Stimulated activated CD4-positive, alpha-beta T cell treated with anti-CD3 and anti-CD28 coated beads, TNF-alpha, amount 100 ng/mL, for 48 hours (primary cell): Measurements from ENCODE around the gene GGA2.
"Not testable (repeated sequence)": the region's sequence is repeated elsewhere in the genome, so short reads cannot be mapped to it uniquely, and the experiment has no call there.

Source experiments
- DNase-seq, 3 donors: peaks; one replicate each; pipeline ENCODE4 v3.0.0-alpha.2; 2020; ENCODE audit warnings: low read depth in 3 of 3

The GGA2 gene, protein sequence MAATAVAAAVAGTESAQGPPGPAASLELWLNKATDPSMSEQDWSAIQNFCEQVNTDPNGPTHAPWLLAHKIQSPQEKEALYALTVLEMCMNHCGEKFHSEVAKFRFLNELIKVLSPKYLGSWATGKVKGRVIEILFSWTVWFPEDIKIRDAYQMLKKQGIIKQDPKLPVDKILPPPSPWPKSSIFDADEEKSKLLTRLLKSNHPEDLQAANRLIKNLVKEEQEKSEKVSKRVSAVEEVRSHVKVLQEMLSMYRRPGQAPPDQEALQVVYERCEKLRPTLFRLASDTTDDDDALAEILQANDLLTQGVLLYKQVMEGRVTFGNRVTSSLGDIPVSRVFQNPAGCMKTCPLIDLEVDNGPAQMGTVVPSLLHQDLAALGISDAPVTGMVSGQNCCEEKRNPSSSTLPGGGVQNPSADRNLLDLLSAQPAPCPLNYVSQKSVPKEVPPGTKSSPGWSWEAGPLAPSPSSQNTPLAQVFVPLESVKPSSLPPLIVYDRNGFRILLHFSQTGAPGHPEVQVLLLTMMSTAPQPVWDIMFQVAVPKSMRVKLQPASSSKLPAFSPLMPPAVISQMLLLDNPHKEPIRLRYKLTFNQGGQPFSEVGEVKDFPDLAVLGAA

DNA sequence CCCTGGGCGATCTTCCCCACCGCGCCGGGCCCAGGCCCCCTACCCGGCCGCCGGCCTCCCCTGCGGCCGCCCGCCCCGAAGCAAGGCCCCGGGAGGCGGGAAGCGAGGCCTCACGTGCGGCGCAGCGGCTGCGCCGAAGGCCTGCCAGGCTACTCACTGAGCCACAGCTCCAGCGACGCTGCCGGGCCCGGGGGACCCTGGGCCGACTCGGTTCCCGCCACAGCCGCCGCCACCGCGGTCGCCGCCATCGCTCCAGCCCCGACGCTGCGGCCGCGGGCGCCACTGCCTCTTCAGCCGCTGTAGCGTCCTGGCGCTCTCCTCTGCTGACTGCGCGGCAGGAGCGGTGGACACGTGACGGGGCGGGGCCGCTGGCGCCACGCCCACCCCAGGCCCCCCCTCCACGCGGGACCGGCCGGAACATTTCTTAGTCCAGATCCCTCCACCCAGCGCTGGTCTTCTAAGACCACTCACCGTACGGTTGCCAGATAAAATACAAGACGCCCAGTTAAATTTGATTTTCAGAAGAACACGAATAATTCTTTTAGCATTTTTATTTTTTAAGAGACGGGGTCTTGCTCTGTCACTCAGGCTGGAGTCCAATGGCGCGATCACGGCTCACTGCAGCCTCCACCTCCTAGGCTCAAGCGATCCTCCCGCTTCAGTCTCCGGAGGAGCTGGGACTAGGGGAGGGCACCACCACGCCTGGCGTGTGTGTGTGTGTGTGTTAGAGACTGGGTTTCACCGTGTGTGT, at the start of gene GGA2:
Gene GGA2, minus strand, starts transcription at position 331 of the 751 bp plus-strand sequence. Its CDS starts 83 bp downstream, at position 248.
- peak; percentile 65 to 78 (median 69) for DNase-seq

DNA sequence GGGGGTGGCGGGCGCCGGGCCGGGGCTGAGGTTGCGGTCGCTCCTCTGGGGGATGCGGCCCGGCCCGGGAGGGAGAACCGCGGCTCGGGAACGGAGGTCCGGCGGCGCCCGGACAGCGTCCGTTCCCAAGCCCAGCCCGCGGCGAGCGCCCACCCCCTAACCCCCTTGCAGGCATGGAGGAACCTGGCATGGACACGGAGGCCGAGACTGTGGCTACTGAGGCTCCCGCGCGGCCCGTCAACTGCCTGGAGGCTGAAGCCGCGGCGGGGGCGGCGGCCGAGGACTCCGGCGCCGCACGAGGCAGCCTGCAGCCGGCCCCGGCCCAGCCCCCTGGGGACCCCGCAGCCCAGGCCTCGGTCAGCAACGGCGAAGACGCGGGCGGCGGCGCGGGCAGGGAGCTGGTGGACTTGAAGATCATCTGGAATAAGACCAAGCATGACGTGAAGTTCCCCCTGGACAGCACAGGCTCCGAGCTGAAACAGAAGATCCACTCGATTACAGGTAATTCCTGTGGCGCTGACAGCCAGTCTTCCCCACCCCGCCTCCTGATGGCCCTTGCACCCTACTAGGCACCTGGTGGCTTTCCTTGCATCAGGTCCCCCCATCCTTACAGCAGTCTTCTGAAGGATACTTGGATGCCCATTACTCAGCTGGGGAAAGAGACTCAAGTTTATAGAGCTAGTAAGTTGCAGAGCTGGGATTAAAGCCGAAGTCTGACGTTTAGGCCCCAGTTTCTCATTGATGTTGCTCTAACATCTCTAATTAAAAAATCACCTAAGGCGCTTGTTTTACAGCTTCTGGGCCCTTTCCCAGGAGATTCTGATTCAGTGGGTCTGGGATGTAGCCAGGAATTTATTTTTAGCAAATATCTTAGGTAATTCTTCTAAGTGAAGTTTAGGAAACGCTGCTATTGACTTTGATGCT, 47.7 kb upstream of the GGA2 start:
- DNase-seq: peak in 1 of 3 donors; percentile 4

DNA sequence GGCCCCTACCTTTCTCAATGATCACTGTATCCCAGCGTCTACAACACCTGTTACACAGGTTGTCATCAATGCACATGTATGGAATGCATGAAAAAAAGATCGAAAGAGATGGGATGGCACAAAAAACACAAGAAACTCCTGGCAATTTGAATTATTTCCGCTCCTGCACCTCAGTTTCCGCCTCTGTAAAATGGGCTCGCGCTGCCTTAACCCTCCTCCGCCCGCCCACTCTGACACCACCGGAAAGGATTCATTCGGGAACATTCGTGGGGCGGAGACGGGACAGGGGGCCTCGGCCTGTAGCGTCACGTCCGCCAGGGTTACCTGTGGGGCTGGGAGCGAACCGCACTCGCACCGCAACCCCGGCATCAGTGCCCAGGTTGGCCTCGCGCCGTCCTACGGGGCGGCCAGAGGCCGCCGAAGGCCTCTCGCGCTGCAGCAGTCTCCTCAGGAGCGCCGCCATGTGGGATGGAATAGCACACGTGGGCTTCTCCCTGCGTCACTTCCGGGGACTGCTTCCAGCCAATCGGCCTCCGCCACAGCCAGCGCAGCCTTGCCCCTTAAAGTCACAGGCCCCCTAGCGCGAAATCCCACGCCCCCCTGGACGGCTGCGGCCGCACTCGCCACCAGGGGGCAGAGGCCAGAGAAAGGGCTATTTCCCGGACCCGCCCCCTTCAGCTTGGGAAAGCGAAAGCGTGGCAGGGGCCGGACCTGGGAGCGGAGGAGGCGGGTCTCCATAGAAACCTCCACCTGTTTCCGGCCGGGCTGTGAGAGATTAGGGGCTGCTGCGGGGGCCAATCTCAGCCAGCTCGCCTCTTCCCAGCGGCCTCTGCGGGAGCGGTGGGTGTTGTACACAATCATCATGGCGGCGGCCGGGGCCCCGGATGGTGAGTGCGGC, 46.8 kb upstream of the GGA2 start, which contains the start of the genes EARS2 and UBFD1:
Gene EARS2, minus strand, starts transcription at position 470 of the 898 bp plus-strand sequence. Its CDS starts 7 bp downstream, at position 463.
Gene UBFD1, plus strand, starts transcription at position 847 of the 898 bp plus-strand sequence. Its CDS starts 16 bp downstream, at position 863.
- DNase-seq: peak; percentile 97 to 98 (median 97)

- no peak for DNase-seq
These were observed 44.2 kb upstream of the GGA2 start for GRCh38 chr16:23554536-23554935.

DNA sequence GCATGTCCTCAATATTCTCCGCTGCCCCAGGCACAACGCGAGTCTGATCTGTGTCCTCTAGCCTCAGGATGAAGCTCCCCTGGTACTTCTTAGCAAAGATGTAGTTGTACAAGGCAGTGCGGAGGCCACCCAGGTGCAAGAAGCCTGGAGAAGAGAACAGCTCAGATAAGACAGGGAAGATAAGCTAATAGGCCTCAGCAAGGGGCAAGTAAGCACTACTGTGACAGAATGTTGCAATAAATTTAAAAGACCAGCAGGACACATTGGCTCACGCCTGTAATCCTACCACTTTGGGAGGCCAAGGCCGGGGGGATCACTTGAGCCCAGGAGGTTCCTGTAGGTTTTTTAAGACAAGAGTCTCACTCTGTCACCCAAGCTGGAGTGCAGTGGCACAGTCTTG, 41.9 kb upstream of the GGA2 start:
- DNase-seq: no peak

- DNase-seq: no peak
These were observed 39.6 kb upstream of the GGA2 start for GRCh38 chr16:23549938-23550337.

GRCh38 chr16:23544436-23544835, 34.1 kb upstream of the GGA2 start:
- no peak for DNase-seq

GRCh38 chr16:23540817-23541178, 30.5 kb upstream of the GGA2 start:
- DNase-seq: not testable (repeated sequence)

- no peak for DNase-seq
These were observed 29.9 kb upstream of the GGA2 start for GRCh38 chr16:23539984-23540816.

- DNase-seq: no peak
These were observed 28.6 kb upstream of the GGA2 start for GRCh38 chr16:23538919-23539278.

GRCh38 chr16:23537390-23537789, 27.1 kb upstream of the GGA2 start:
- DNase-seq: no peak

- DNase-seq: no peak
These were observed 25.6 kb upstream of the GGA2 start for GRCh38 chr16:23535901-23536300.

DNA sequence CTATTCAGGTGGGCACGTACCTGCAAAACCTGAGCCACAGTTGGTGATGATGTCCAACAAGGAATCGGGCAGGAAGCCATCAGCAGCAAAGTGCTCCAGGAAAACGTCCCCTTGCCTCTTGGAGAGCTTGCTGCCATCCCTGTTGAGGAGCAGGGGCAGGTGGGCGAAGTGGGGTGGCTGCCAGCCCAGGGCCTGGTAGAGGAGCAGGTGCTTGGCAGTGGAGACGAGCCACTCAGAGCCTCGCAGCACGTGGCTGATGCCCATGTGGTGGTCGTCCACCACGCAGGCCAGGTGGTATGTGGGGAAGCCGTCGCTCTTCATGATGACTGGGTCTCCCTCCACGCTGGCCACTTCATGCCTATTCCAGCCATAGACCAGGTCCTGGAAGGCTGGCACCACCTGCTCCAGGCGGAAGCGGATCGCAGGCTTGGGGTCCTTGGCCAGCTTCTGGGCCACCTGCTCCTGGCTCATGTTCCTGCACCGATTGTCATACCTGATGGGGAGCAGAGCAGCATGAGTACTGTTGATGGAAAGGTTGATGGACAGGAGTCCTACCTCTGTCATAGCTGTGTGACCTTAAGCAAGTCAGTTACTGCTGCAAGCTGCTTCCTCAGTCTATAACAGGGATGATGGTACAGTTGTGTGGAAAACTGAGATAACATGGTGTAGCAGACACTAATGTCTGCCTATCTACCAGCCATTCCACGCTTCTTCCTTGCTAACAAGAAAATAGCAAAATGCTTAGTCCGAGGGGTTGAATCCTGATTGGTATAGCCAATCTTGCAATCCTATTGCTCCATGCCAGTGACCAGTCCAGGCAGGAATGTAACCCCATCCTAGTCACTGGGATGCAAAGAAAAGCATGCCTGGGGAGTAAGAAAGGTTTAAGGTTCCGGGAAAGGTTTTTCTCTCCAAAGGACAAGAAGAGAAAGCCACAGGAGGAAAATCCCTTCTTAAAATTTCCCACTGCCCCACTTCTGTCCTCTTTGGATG, 24.9 kb upstream of the GGA2 start:
- DNase-seq: no peak

DNA sequence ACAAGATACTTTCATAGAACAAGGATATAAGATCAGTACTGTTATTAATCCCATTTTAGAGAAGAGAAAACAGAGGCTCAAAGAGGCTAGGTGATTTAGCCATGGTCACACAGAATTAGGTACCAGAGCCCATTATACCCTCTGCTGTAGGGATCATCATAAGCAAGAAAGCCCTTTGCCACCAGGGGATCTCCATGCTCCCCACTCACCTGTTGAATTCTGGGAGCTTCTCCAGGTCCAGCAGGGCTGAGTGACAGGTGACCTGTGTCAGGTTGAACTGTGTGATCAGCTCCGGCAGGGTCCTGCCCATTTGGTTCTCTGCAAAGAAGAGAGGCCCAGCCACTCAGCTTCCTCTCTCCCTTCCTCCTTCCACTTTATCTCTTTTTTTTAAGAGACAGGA, 22.2 kb upstream of the GGA2 start:
- no peak for DNase-seq

DNA sequence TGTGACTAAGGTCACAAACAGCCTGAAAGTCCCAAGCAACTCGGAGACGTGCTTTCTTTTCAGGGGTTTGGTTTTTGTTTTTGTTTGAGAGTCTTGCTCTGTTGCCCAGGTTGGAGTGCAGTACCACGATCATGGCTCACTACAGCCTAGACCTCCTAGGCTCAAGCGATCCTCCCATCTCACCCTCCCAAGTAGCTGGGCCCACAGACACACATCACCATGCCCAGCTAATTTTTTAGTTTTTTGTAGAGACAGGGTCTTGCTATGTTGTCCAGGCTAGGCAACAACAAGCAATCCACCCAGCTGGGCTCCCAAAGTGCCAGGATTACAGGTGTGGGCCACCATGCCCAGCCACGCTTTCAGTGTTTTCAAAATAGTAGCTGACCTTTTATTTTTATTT, 19.8 kb upstream of the GGA2 start:
- DNase-seq: no peak

- DNase-seq: no peak
These were observed 18.5 kb upstream of the GGA2 start for GRCh38 chr16:23528644-23529310.

- no peak for DNase-seq
These were observed 17.8 kb upstream of the GGA2 start for GRCh38 chr16:23527961-23528643.
